Measurements from ENCODE around the gene EFHC1.

DNA sequence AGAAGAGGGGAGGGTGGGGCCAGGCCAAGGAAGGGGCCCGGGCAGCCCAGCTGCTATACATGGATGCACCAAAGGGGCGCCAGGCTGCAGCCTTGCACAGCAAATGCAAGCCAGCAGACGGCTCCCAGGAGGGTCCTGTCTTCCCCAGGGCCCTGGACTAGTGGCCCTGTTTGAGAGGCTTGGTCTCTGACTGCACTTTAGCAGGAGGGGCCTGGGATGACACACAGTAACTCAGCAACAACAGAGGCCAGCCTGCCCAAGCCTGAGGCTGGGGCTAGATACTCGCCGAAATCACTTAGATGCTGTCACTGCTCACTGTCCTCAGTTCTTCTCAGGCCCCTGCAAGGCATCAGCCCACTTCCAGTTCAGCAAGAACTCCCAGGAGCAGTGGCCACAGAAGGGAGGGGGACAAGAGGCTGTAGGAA is 83.2 kb downstream of the EFHC1 start:
- TF ChIP-seq, protein P1, sequence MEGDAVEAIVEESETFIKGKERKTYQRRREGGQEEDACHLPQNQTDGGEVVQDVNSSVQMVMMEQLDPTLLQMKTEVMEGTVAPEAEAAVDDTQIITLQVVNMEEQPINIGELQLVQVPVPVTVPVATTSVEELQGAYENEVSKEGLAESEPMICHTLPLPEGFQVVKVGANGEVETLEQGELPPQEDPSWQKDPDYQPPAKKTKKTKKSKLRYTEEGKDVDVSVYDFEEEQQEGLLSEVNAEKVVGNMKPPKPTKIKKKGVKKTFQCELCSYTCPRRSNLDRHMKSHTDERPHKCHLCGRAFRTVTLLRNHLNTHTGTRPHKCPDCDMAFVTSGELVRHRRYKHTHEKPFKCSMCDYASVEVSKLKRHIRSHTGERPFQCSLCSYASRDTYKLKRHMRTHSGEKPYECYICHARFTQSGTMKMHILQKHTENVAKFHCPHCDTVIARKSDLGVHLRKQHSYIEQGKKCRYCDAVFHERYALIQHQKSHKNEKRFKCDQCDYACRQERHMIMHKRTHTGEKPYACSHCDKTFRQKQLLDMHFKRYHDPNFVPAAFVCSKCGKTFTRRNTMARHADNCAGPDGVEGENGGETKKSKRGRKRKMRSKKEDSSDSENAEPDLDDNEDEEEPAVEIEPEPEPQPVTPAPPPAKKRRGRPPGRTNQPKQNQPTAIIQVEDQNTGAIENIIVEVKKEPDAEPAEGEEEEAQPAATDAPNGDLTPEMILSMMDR (IDR thresholded peaks at IDR 0.05) = no peak
- TF ChIP-seq POLR2A (IDR thresholded peaks at IDR 0.05) = no peak
